Hair follicle dermal papilla cell (primary cell): ENCODE measurements around the gene SLC5A12. TPM values are rescaled to one million over a fixed set of nuclear protein-coding genes. Genes with fewer than 3 reads are reported as not detected.

ENCODE experiments used
- total RNA-seq: library from RNA; depleted of rRNA; stranded (reverse); fragments of >200 nt; gene quantifications from 2 replicates; pipeline ENCODE4 v1.2.3, GENCODE V29; 2012

Gene SLC5A12
- 0.12 and 0.16 TPM in 2 replicates for total RNA-seq

GRCh38 chr11:26721948-26722475 lies at the start of gene SLC5A12:
Gene SLC5A12, minus strand, starts transcription at chr11:26722060. Its CDS starts 346 bp downstream, at chr11:26721714.

Other genes with a start within 250 kb of the SLC5A12 start
- not detected in 2 replicates for gene MUC15, start 149.8 kb downstream of the SLC5A12 start, total RNA-seq